ENCODE measurements around the gene FRYL. TPM values are rescaled to one million over a fixed set of nuclear protein-coding genes. Genes with fewer than 3 reads are reported as not detected.

The FRYL gene
- total RNA-seq, 3 donors from 2014 or later, result 205 to 416 (median 330) TPM

DNA sequence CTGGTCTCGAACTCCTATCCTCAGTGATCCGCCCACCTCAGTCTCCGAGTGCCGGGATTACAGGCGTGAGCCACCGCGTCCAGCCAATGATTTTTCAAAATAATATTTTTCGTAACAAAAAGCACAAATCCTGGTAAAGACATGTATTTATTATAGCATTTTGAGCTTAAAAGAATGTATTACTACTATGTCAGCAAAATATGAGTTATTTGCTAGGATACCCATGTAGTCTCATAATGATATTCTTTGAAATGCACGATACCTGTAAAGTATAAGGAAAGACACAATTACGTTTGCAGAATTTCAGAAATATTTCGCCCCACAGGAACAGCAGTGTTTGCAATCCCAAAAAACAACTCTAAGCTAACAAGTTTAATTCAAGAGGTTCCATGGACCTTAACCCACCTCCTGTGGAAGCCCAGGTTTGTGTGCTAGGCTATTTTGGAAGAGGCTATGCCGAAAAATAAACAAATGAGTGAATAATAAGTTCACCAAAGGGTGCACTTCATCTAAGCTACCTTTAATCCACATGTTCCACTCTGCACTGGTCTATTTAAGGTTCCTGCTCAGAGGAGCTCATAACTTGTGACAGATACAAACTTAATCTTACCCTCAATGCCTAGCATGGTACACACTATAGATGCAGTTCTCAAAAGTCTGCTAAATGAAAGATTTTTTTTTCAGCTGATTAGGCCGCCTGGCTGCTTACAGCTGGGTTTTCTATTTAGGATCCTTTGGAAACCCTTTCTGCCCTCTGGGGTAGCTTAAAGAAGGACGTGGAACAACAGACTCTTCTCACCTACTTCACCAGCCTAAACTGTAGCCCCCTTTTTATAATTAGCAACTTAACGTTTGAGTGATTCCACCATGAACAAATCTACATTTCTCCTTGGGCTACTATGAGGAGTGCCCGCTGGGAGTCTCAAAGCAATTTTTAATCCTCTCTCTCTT, 5.0 kb downstream of the FRYL start:
- intact Hi-C loops (cut with DNase I, micrococcal nuclease), result no loop called here
- Histone ChIP-seq H3K36me3 (ENCODE audit: low read depth) (no peaks in the 10 kb centered on the region), H3K4me1 (ENCODE audit: low read depth) (peaks cover 20% of the 10 kb centered on the region), H3K9me3 (no peaks in the 10 kb centered on the region), H3K4me3 (no peak overlapping the region)
- ATAC-seq, result no peak
- DNase-seq, result no peak
- TF ChIP-seq, protein P1, sequence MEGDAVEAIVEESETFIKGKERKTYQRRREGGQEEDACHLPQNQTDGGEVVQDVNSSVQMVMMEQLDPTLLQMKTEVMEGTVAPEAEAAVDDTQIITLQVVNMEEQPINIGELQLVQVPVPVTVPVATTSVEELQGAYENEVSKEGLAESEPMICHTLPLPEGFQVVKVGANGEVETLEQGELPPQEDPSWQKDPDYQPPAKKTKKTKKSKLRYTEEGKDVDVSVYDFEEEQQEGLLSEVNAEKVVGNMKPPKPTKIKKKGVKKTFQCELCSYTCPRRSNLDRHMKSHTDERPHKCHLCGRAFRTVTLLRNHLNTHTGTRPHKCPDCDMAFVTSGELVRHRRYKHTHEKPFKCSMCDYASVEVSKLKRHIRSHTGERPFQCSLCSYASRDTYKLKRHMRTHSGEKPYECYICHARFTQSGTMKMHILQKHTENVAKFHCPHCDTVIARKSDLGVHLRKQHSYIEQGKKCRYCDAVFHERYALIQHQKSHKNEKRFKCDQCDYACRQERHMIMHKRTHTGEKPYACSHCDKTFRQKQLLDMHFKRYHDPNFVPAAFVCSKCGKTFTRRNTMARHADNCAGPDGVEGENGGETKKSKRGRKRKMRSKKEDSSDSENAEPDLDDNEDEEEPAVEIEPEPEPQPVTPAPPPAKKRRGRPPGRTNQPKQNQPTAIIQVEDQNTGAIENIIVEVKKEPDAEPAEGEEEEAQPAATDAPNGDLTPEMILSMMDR (IDR thresholded peaks at IDR 0.05), result no peak

DNA sequence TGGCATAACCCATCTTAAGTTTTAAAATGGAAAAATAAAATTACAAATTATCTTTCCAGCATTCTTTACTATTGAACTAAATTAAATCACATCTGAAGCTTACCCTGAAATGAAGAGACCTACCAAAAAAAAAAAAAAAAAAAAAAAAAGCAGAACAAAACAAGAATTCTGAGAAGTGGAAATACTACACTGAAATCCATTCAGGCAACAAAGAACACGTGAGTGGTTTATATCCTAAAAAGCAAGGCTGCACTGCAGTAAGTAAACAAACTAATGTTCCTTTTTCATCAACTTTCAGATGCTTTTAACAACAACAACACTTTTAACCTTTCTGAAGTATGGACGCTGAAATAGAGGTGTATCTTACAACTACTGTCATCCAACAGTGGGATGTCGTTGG, 7.5 kb downstream of the FRYL start:
- ATAC-seq, result no peak

DNA sequence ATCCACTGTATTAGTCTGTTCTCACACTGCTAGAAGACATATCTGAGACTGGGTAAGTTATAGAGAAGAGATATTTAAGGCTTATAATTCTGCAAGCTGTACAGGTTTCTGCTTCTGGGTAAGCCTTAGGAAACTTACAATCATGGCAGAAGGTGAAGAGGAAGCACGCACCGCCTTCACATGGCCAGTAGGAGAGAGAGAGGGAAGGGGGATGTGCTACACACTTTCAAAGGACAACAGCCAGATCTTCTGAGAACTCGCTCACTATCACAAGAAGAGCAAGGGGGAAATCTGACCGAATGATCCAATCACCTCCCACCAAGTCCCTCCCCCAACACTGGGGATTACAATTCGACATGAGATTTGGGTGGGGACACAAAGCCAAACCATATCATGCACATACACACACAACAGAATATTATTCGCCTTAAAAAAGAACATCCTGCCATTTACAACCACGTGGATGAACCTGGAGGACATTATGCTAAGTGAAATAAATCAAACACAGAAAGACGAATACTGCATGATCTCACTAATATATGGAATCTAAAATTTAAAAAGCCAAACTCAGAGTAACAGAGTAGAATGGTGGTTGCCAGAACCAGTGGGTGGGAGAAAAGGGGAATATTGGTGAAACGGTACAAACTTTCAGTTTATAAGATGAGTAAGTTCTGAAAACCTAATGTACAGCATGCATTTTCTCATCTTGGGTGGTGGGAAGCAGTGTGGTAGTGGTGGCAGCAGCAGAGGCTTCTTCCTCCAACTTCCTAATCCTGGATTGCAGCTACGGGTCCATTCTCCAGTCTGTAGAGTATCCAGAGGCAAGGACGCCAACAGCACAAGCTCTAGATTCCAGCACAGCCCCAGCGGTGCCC, 12.8 kb downstream of the FRYL start:
- H3K4me3 ChIP-seq, result no peak overlapping the region
- no peaks in the 10 kb centered on the region for H3K9me3 ChIP-seq
- H3K4me1 ChIP-seq (ENCODE audit: low read depth), result peaks cover 6% of the 10 kb centered on the region
- ATAC-seq (no peak), DNase-seq (no peak)
- intact Hi-C loops (cut with DNase I, micrococcal nuclease), result no loop called here
- TF ChIP-seq, protein P1 (IDR thresholded peaks at IDR 0.05), result no peak
- no peaks in the 10 kb centered on the region for H3K36me3 ChIP-seq (ENCODE audit: low read depth)

More for the DNA sequence above, 7.5 kb downstream of the FRYL start:
- no peak for DNase-seq
- intact Hi-C loops (cut with DNase I, micrococcal nuclease), result no loop called here
- Histone ChIP-seq H3K4me3 (no peak overlapping the region), H3K36me3 (ENCODE audit: low read depth) (no peaks in the 10 kb centered on the region), H3K4me1 (ENCODE audit: low read depth) (peaks cover 18% of the 10 kb centered on the region), H3K9me3 (no peaks in the 10 kb centered on the region)
- TF ChIP-seq, protein P1 (IDR thresholded peaks at IDR 0.05), result no peak

DNA sequence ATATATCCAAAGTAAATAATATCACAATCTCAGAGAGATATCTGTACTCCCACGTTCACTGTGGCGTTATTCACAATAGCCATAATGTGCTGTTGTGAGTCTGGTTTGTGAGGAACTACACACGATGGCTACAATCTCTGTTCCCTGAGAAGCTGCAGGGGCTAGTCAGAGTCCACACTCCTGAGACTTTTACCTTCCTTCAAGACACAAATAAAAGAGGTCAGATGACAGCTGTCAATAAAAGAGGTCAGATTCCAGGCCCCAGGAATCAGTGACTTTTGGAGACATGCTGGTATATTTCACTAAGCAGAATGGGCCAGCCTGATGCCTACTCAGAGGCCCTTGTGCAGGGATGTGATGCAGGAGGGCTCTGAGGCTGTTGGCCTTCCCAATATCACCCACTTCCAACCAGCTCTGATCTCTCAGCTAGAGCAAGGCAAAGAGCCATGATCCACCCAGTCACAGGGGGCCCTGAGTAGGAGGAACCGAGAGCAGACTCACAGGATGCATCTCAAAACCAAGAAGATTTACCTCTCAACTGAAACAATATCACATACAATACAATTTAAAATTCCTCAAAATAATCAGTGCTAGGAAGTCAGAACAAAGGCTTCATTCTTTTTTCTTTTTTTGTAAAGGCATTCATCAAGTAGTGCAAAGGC, 13.8 kb downstream of the FRYL start:
- intact Hi-C loops (cut with DNase I, micrococcal nuclease), result no loop called here
- Histone ChIP-seq H3K4me3 (no peak overlapping the region), H3K36me3 (ENCODE audit: low read depth) (no peaks in the 10 kb centered on the region), H3K9me3 (no peaks in the 10 kb centered on the region), H3K4me1 (ENCODE audit: low read depth) (peaks cover 6% of the 10 kb centered on the region)
- TF ChIP-seq, protein P1 (IDR thresholded peaks at IDR 0.05), result no peak
- ATAC-seq (peak; percentile 42), DNase-seq (no peak)

DNA sequence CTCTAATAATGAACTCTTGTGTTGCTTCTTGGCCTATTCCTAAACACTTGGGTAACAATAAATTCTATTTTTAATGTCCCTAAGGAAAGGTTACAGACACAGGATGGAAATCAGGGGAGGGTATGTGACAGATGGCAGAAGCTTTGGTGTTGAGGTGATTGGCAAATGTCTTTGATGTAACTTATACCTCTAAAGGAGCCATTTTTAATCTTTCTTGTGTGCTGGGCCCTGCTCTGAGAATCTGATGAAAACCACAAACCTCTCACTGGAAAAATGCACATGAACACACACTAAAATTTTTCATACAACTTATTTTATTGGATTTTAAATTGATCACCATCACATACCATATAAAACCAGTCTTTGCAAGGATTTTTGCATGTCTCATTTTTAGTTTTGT, 17.7 kb downstream of the FRYL start:
- no peak for ATAC-seq
- Histone ChIP-seq H3K4me1 (ENCODE audit: low read depth) (peaks cover 3% of the 10 kb centered on the region), H3K36me3 (ENCODE audit: low read depth) (no peaks in the 10 kb centered on the region), H3K9me3 (no peaks in the 10 kb centered on the region), H3K4me3 (no peak overlapping the region)
- no peak for DNase-seq
- TF ChIP-seq, protein P1 (IDR thresholded peaks at IDR 0.05), result no peak
- intact Hi-C loops (cut with DNase I, micrococcal nuclease), result no loop called here
